Smooth muscle cell (in vitro differentiated cells): ENCODE measurements around the gene JAGN1. TPM values are rescaled to one million over a fixed set of nuclear protein-coding genes. Genes with fewer than 3 reads are reported as not detected.

Experiments
- DNase-seq: peaks from one replicate; lab custom pipeline; 2025; ENCODE audit not compliant: unreplicated experiment; lab: John Stamatoyannopoulos, UW
- H2AFZ ChIP-seq: fragments of 200-600 bp; sonication (generic); 2 replicates; pipeline ENCODE4 v1.6.0; 2016; ENCODE audit warnings: antibody characterized with exemption, low read depth, mild to moderate bottlenecking
- H3F3A ChIP-seq: fragments of 200-600 bp; sonication (generic); 2 replicates; pipeline ENCODE4 v1.6.0; 2017; ENCODE audit warnings: antibody characterized with exemption, low read depth
- H3K27ac ChIP-seq: fragments of 200-600 bp; sonication (generic); 2 replicates; pipeline ENCODE4 v1.5.1; 2016; ENCODE audit warnings: low read depth, mild to moderate bottlenecking
- H3K27me3 ChIP-seq: fragments of 200-600 bp; sonication (generic); 2 replicates; pipeline ENCODE4 v1.6.1; 2016; ENCODE audit warnings: low read depth, mild to moderate bottlenecking
- H3K36me3 ChIP-seq: fragments of 200-600 bp; sonication (generic); 2 replicates; pipeline ENCODE4 v1.5.1; 2016; ENCODE audit warnings: low read depth
- H3K4me1 ChIP-seq: fragments of 200-600 bp; sonication (generic); 2 replicates; pipeline ENCODE4 v1.5.1; 2016; ENCODE audit warnings: low read depth
- H3K4me2 ChIP-seq: fragments of 200-600 bp; sonication (generic); 2 replicates; pipeline ENCODE4 v1.6.0; 2016; ENCODE audit warnings: mild to moderate bottlenecking
- H3K4me3 ChIP-seq: fragments of 200-600 bp; sonication (generic); 2 replicates; pipeline ENCODE4 v1.5.1; 2016; ENCODE audit warnings: mild to moderate bottlenecking
- H3K79me2 ChIP-seq: fragments of 200-600 bp; sonication (generic); 2 replicates; pipeline ENCODE4 v1.6.0; 2016; ENCODE audit warnings: low read depth, mild to moderate bottlenecking
- H3K9ac ChIP-seq: fragments of 200-600 bp; sonication (generic); 2 replicates; pipeline ENCODE4 v1.6.0; 2016; ENCODE audit warnings: low read depth
- H3K9me3 ChIP-seq: fragments of 200-600 bp; sonication (generic); replicated peaks from 2 replicates; pipeline ENCODE4 v1.5.1; 2016; ENCODE audit warnings: low read depth
- H4K20me1 ChIP-seq: fragments of 200-600 bp; sonication (generic); 2 replicates; pipeline ENCODE4 v1.6.0; 2016; ENCODE audit warnings: low read depth
- WGBS: methylation state at CpG from one replicate; pipeline ENCODE4 v1.1.7; 2016; ENCODE audit warnings: low lambda C conversion rate; 5-methylcytosine and 5-hydroxymethylcytosine counted together
- polyA plus RNA-seq: library from polyadenylated mRNA; unstranded; fragments of >200 nt; fragmentation: Nextera tagmentation; extraction: Ambion mirVana; gene quantifications from 2 replicates; pipeline ENCODE4 v1.2.1, GENCODE V29; 2016
- total RNA-seq: library from RNA; depleted of rRNA; stranded (reverse); fragments of >200 nt; gene quantifications from 2 replicates; pipeline ENCODE4 v1.2.3, GENCODE V29; 2014
- TF ChIP-seq, protein P1 (sequence below): fragments of 200-600 bp; sonication (generic); IDR thresholded peaks from 2 replicates; pipeline ENCODE4 v1.5.1; 2017; ENCODE audit warnings: borderline replicate concordance, mild to moderate bottlenecking, antibody characterized with exemption; ENCODE audit not compliant: insufficient read depth, poor library complexity, severe bottlenecking

JAGN1 gene
- total and polyA plus RNA-seq, 2 experiments from 2014 or later = 36.8 to 37.3 TPM

DNA sequence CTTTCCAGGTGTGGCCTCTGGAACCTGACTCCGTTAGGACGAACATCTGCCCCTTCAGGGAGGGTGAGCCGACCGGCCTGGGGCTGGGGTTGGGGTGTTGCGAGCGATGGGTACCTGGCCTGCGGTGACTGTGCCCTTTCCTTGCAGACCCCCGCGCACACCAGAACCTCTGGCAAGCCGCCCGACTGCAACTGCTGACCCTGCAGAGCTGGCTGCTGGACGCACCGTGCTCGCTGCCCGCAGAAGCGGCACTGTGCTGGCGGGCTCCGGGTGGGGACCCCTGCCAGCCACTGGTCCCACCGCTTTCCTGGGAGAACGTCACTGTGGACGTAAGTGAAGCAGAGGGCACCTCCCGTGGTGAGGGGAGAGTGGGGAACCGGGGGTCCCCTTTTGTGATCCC is 37.7 kb downstream of the JAGN1 start:
- Histone ChIP-seq H2AFZ (no peak overlapping the region), H3K27ac (no peak overlapping the region), H3F3A (no peaks in the 10 kb centered on the region), H3K79me2 (no peaks in the 10 kb centered on the region), H3K9me3 (no peaks in the 10 kb centered on the region), H3K27me3 (no peaks in the 10 kb centered on the region), H3K4me2 (no peak overlapping the region), H3K9ac (no peak overlapping the region), H3K4me1 (peaks cover 3% of the 10 kb centered on the region), H3K36me3 (no peaks in the 10 kb centered on the region), H4K20me1 (no peaks in the 10 kb centered on the region), H3K4me3 (no peak overlapping the region)
- WGBS = 97% methylated on average over 23 of the region's 23 CpGs
- TF ChIP-seq, protein P1, sequence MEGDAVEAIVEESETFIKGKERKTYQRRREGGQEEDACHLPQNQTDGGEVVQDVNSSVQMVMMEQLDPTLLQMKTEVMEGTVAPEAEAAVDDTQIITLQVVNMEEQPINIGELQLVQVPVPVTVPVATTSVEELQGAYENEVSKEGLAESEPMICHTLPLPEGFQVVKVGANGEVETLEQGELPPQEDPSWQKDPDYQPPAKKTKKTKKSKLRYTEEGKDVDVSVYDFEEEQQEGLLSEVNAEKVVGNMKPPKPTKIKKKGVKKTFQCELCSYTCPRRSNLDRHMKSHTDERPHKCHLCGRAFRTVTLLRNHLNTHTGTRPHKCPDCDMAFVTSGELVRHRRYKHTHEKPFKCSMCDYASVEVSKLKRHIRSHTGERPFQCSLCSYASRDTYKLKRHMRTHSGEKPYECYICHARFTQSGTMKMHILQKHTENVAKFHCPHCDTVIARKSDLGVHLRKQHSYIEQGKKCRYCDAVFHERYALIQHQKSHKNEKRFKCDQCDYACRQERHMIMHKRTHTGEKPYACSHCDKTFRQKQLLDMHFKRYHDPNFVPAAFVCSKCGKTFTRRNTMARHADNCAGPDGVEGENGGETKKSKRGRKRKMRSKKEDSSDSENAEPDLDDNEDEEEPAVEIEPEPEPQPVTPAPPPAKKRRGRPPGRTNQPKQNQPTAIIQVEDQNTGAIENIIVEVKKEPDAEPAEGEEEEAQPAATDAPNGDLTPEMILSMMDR = no peak
- no peak for DNase-seq

DNA sequence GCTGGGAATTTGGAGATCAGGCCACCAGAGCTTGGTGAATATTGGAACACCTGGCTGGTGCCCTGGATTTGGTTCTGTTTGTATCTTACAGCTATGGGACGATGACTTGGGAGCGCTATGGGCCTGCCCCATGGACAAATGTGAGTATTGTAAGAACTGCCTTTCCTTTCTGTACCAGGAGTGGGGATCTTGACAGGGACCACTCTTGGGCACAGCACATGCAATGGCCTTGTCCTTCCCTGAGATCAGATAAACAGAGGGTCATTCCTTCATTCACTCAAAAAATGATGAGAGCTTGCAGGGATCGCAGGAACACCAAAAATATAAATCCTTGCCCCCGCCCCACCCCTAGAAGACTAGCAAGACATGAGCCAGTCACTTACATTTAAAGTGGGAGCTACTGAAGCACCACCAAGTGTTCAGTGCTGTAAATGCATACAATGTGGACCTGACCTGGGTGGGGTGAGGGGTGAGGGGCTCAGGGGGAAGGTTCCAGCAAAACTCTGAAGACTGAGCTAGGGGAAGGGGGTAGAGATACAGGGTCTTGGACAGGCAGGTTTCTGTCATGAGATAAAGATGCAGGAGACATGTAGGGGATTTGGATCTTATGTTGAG is 40.5 kb downstream of the JAGN1 start:
- H3K4me2 ChIP-seq = no peak overlapping the region

DNA sequence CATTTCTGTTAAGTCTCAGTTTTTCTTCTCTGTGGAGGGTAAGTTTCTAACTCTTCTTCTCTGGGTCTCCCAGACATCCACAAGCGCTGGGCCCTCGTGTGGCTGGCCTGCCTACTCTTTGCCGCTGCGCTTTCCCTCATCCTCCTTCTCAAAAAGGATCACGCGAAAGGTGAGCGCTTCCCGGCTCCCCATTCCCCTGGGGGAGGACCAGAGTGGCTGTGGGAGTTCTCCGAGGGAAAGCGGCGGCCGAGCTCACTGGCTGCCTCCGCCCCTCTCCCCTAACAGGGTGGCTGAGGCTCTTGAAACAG is 42.1 kb downstream of the JAGN1 start:
- peak overlapping the region; percentile 71 for H3K27ac ChIP-seq
- H3K9ac ChIP-seq = no peak overlapping the region
- DNase-seq = no peak
- 14% methylated on average over 13 of the region's 13 CpGs for WGBS
- H3K36me3 ChIP-seq = no peaks in the 10 kb centered on the region
- TF ChIP-seq, protein P1 = no peak
- H3F3A ChIP-seq = no peaks in the 10 kb centered on the region
- no peaks in the 10 kb centered on the region for H3K27me3 ChIP-seq
- H4K20me1 ChIP-seq = no peaks in the 10 kb centered on the region
- H3K4me1 ChIP-seq = peaks cover 15% of the 10 kb centered on the region
- H3K4me2 ChIP-seq = peak overlapping the region; percentile 83
- H3K79me2 ChIP-seq = no peaks in the 10 kb centered on the region
- H2AFZ ChIP-seq = peak overlapping the region; percentile 49
- H3K4me3 ChIP-seq = peak overlapping the region; percentile 70
- no peaks in the 10 kb centered on the region for H3K9me3 ChIP-seq

More for the DNA sequence above, 40.5 kb downstream of the JAGN1 start:
- Histone ChIP-seq H3K36me3 (no peaks in the 10 kb centered on the region), H3K27me3 (no peaks in the 10 kb centered on the region), H3K27ac (no peak overlapping the region), H2AFZ (no peak overlapping the region), H3K4me3 (no peak overlapping the region), H3K9me3 (no peaks in the 10 kb centered on the region), H3K79me2 (no peaks in the 10 kb centered on the region), H3F3A (no peaks in the 10 kb centered on the region), H3K9ac (no peak overlapping the region), H4K20me1 (no peaks in the 10 kb centered on the region), H3K4me1 (peaks cover 15% of the 10 kb centered on the region)
- DNase-seq = no peak
- TF ChIP-seq, protein P1 = no peak
- WGBS = 95% methylated on average over 4 of the region's 4 CpGs
